AG09309 (cell line): ENCODE results near the gene ATXN7L1.

Experiments
- DNase-seq: peaks from one replicate; pipeline ENCODE4 v3.0.0-alpha.2; 2010; ENCODE audit warnings: low read depth
- H3K4me3 ChIP-seq: 2 replicates; pipeline ENCODE4 v1.5.1; 2011; ENCODE audit warnings: mild to moderate bottlenecking, low read depth, low read length, moderate library complexity; ENCODE audit not compliant: control insufficient read depth
- CTCF ChIP-seq: IDR thresholded peaks from 2 replicates; pipeline ENCODE4 v1.5.1; 2011; ENCODE audit warnings: mild to moderate bottlenecking, low read depth, low read length, inconsistent platforms; ENCODE audit not compliant: insufficient read depth, control insufficient read depth; ENCODE audit errors: missing control alignments

Gene ATXN7L1

GRCh38 chr7:105674200-105674920 lies 202.0 kb downstream of the ATXN7L1 start:
- no peak for TF ChIP-seq CTCF
- H3K4me3 ChIP-seq: no peak overlapping the region
- DNase-seq: no peak

GRCh38 chr7:105673367-105674084 lies 202.9 kb downstream of the ATXN7L1 start:
- no peak for TF ChIP-seq CTCF

GRCh38 chr7:105672801-105673200 lies 203.6 kb downstream of the ATXN7L1 start:
- no peak overlapping the region for H3K4me3 ChIP-seq
- DNase-seq: no peak
- TF ChIP-seq CTCF: no peak

More at GRCh38 chr7:105673367-105674084, 202.9 kb downstream of the ATXN7L1 start:
- no peak for DNase-seq
- H3K4me3 ChIP-seq: no peak overlapping the region

GRCh38 chr7:105666324-105666723 lies 210.1 kb downstream of the ATXN7L1 start:
- DNase-seq: no peak
- no peak for TF ChIP-seq CTCF
- no peak overlapping the region for H3K4me3 ChIP-seq

- no peak for TF ChIP-seq CTCF
- no peak for DNase-seq
- H3K4me3 ChIP-seq: no peak overlapping the region
Observed at GRCh38 chr7:105665684-105666083, 210.7 kb downstream of the ATXN7L1 start.

- no peak for TF ChIP-seq CTCF
- DNase-seq: no peak
- H3K4me3 ChIP-seq: no peak overlapping the region
Observed at GRCh38 chr7:105664816-105665525, 211.4 kb downstream of the ATXN7L1 start.
